ENCODE measurements around the gene CALD1. TPM values are rescaled to one million over a fixed set of nuclear protein-coding genes. Genes with fewer than 3 reads are reported as not detected.

The CALD1 gene
- total RNA-seq, 4 donors from 2014 or later: 351 to 1,046 (median 551) TPM

GRCh38 chr7:134802762-134803161, 23.3 kb downstream of the CALD1 start:
- no peak for DNase-seq
- intact Hi-C loops (cut with DNase I; ENCODE audit: low total_unique reads): no loop called here
- Histone ChIP-seq H3K36me3 (no peaks in the 10 kb centered on the region), H3K4me1 (no peaks in the 10 kb centered on the region), H3K27ac (no peak overlapping the region), H3K4me3 (no peak overlapping the region), H3K9me3 (no peaks in the 10 kb centered on the region), H3K27me3 (no peaks in the 10 kb centered on the region)
- TF ChIP-seq CTCF (IDR thresholded peaks at IDR 0.05) (no peak), POLR2A (IDR thresholded peaks at IDR 0.05) (no peak)

GRCh38 chr7:134804351-134804750, 24.9 kb downstream of the CALD1 start:
- intact Hi-C loops (cut with DNase I; ENCODE audit: low total_unique reads): no loop called here
- Histone ChIP-seq H3K9me3 (no peaks in the 10 kb centered on the region), H3K4me1 (peaks cover 0 to 5% of the 10 kb centered on the region in 2 donors), H3K36me3 (no peaks in the 10 kb centered on the region), H3K27ac (peak overlapping the region; percentile 3 to 64), H3K4me3 (no peak overlapping the region), H3K27me3 (no peaks in the 10 kb centered on the region)
- no peak for DNase-seq
- TF ChIP-seq POLR2A (IDR thresholded peaks at IDR 0.05): no peak
- no peak for TF ChIP-seq CTCF (IDR thresholded peaks at IDR 0.05)

GRCh38 chr7:134804854-134805253, 25.4 kb downstream of the CALD1 start:
- Histone ChIP-seq H3K36me3 (no peaks in the 10 kb centered on the region), H3K27ac (peak overlapping the region; percentile 3 to 64), H3K27me3 (no peaks in the 10 kb centered on the region), H3K4me3 (no peak overlapping the region), H3K4me1 (peaks cover 0 to 6% of the 10 kb centered on the region in 2 donors), H3K9me3 (no peaks in the 10 kb centered on the region)
- DNase-seq: no peak
- TF ChIP-seq POLR2A (IDR thresholded peaks at IDR 0.05): no peak
- no peak for TF ChIP-seq CTCF (IDR thresholded peaks at IDR 0.05)
- intact Hi-C loops (cut with DNase I; ENCODE audit: low total_unique reads): no loop called here

- Histone ChIP-seq H3K9me3 (no peaks in the 10 kb centered on the region), H3K4me1 (peaks cover 9 to 20% of the 10 kb centered on the region in 2 donors), H3K27ac (peak overlapping the region; percentile 3 to 64), H3K4me3 (no peak overlapping the region), H3K36me3 (no peaks in the 10 kb centered on the region), H3K27me3 (no peaks in the 10 kb centered on the region)
- intact Hi-C loops (cut with DNase I; ENCODE audit: low total_unique reads): no loop called here
- TF ChIP-seq POLR2A (IDR thresholded peaks at IDR 0.05) (no peak), CTCF (IDR thresholded peaks at IDR 0.05) (no peak)
- no peak for DNase-seq
Measured at GRCh38 chr7:134806197-134806596, 26.8 kb downstream of the CALD1 start.

- Histone ChIP-seq H3K9me3 (no peaks in the 10 kb centered on the region), H3K27me3 (no peaks in the 10 kb centered on the region), H3K36me3 (no peaks in the 10 kb centered on the region), H3K4me1 (peaks cover 11 to 30% of the 10 kb centered on the region in 2 donors), H3K4me3 (no peak overlapping the region), H3K27ac (peak overlapping the region; percentile 70 to 89)
- no peak for DNase-seq
- TF ChIP-seq CTCF (IDR thresholded peaks at IDR 0.05) (no peak), POLR2A (IDR thresholded peaks at IDR 0.05) (no peak)
- intact Hi-C loops (cut with DNase I; ENCODE audit: low total_unique reads): no loop called here
Measured at GRCh38 chr7:134809616-134810015, 30.2 kb downstream of the CALD1 start.

All from uterus (tissue), 4 donors.